Thyroid gland (tissue), 4 donors: ENCODE results near the gene TLR10. TPM values are rescaled to one million over a fixed set of nuclear protein-coding genes. Genes with fewer than 3 reads are reported as not detected.
"Not testable (repeated sequence)": the region's sequence is repeated elsewhere in the genome, so short reads cannot be mapped to it uniquely, and the experiment has no call there.

Experiments
- DNase-seq, 2 donors: peaks; one replicate each; pipeline ENCODE4 v3.0.0-alpha.2; 2019
- H3K27ac ChIP-seq, 3 donors: fragments of 200-600 bp; sonication (generic); 1 replicate in 2 of 3; 2 replicates in 1 of 3; pipeline ENCODE4 v1.5.1; 2016 to 2019; ENCODE audit warnings: mild to moderate bottlenecking in 1 of 3, moderate library complexity in 1 of 3
- H3K27me3 ChIP-seq: fragments of 200-600 bp; sonication (generic); one replicate; pipeline ENCODE4 v1.5.1; 2019
- H3K36me3 ChIP-seq, 2 donors: fragments of 200-600 bp; sonication (generic); one replicate each; pipeline ENCODE4 v1.5.1; 2016 to 2019
- H3K4me1 ChIP-seq, 2 donors: fragments of 200-600 bp; sonication (generic); one replicate each; pipeline ENCODE4 v1.5.1; 2017 to 2019
- H3K4me3 ChIP-seq, 3 donors: fragments of 200-600 bp; sonication (generic); replicated peaks in 1 of 3; 1 replicate in 2 of 3; 2 replicates in 1 of 3; pipeline ENCODE4 v1.5.1; 2016; ENCODE audit warnings: mild to moderate bottlenecking in 1 of 3
- H3K9me3 ChIP-seq: fragments of 200-600 bp; sonication (generic); one replicate; pipeline ENCODE4 v1.5.1; 2017
- POLR2A ChIP-seq, 2 donors: fragments of 450-650 bp; IDR thresholded peaks; one replicate each; pipeline ENCODE4 v1.6.1; 2017; ENCODE audit warnings: antibody characterized with exemption in 2 of 2, mild to moderate bottlenecking in 2 of 2, moderate library complexity in 1 of 2
- WGBS, 2 donors: methylation state at CpG; one replicate each; pipeline ENCODE4 v1.1.5; 2017; 5-methylcytosine and 5-hydroxymethylcytosine counted together
- intact Hi-C: fragments of 100-400 bp; cut with DNase I; formaldehyde crosslinking; loops from one replicate; pipeline ENCODE4 v1.15.1; 2023
- total RNA-seq, 4 donors: library from RNA; depleted of rRNA; stranded (reverse); fragments of >200 nt; gene quantifications; one replicate each; pipeline ENCODE4 v1.2.3, GENCODE V29; 2016
- TF ChIP-seq, protein P1 (sequence below), 6 experiments: fragments of 200-600 bp in 3 of 6; fragments of 450-650 bp in 3 of 6; sonication (generic) in 3 of 6; IDR thresholded peaks; one replicate each; pipeline ENCODE4 v1.5.1; 2016 to 2019; ENCODE audit warnings: antibody characterized with exemption in 6 of 6, mild to moderate bottlenecking in 2 of 6, inconsistent platforms in 1 of 6, moderate library complexity in 1 of 6

TLR10 gene
- total RNA-seq, 4 donors from 2014 or later = 0.10 to 0.83 TPM; not detected in 2

DNA sequence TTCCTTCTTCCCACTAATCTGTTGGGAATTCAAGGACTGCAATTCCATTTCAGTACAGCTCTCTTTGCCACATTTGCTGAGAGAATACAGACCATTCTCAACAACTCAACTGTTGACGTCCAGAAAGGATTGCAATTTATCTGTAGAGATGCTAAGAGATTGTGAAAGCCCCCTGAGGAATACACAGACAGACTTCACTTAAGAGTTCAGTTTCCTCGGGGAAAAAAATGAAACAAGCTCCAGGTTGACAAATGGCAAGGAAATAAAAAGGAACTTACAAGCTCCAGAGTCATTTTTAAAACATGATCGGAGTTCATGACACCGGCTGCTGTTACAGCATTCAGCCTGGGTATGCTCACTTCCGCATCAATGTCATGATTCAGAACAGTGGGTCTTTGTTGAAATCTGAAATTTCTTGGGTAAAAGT is 13.8 kb downstream of the TLR10 start:
- no peaks in the 10 kb centered on the region for H3K27me3 ChIP-seq
- no peak for DNase-seq
- no peaks in the 10 kb centered on the region for H3K4me1 ChIP-seq
- intact Hi-C loops = no loop called here
- no peak overlapping the region for H3K27ac ChIP-seq
- H3K36me3 ChIP-seq = no peaks in the 10 kb centered on the region
- no peak overlapping the region for H3K4me3 ChIP-seq
- TF ChIP-seq, protein P1, sequence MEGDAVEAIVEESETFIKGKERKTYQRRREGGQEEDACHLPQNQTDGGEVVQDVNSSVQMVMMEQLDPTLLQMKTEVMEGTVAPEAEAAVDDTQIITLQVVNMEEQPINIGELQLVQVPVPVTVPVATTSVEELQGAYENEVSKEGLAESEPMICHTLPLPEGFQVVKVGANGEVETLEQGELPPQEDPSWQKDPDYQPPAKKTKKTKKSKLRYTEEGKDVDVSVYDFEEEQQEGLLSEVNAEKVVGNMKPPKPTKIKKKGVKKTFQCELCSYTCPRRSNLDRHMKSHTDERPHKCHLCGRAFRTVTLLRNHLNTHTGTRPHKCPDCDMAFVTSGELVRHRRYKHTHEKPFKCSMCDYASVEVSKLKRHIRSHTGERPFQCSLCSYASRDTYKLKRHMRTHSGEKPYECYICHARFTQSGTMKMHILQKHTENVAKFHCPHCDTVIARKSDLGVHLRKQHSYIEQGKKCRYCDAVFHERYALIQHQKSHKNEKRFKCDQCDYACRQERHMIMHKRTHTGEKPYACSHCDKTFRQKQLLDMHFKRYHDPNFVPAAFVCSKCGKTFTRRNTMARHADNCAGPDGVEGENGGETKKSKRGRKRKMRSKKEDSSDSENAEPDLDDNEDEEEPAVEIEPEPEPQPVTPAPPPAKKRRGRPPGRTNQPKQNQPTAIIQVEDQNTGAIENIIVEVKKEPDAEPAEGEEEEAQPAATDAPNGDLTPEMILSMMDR (IDR thresholded peaks at IDR 0.05) = no peak
- TF ChIP-seq POLR2A (IDR thresholded peaks at IDR 0.05) = no peak
- 62 to 71% methylated on average over 5 of the region's 5 CpGs for WGBS, 2 donors
- H3K9me3 ChIP-seq = no peaks in the 10 kb centered on the region

DNA sequence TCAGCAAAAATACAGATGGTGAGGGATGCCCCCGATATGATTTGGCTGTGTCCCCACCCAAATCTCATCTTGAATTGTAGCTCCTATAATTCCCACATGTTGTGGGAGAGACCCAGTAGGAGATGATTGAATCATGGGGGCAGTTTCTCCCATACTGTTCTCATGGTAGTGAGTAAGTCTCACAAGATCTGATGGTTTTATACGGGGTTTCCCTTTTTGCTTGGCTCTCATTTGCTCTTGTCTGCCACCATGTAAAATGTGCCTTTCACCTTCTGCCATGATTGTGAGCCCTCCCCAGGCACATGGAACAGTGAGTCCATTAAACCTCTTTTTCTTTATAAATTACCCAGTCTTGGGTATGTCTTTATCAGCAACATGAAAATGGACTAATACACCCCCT is 15.8 kb downstream of the TLR10 start:
- H3K27me3 ChIP-seq, DNase-seq, H3K9me3 ChIP-seq, H3K36me3 ChIP-seq, intact Hi-C loops, H3K4me3 ChIP-seq, H3K27ac ChIP-seq, H3K4me1 ChIP-seq: not testable (repeated sequence)
- 93 to 96% methylated on average over 2 of the region's 2 CpGs for WGBS, 2 donors

DNA sequence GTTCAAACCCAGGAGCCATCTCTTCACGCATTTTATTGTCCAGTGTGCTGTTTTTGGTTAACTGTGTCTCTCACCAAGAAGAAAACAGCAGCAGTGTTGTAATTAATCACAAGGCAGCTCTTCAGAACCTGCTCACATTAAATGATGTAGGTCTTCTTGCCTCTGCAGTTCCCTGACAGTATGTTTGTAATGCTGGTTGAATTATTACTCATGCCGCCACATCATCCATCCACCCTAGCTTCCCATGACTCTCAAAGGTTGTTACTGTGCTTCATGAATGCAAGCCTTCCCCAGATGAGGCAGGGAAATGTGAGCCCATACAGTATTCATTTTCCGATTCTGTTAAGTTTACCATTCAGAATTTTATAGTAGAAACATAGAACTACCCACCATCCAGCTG is 17.4 kb downstream of the TLR10 start:
- no peak overlapping the region for H3K4me3 ChIP-seq
- TF ChIP-seq, protein P1 (IDR thresholded peaks at IDR 0.05) = no peak
- TF ChIP-seq POLR2A (IDR thresholded peaks at IDR 0.05) = no peak
- 94 to 96% methylated on average over 3 of the region's 3 CpGs for WGBS, 2 donors
- no peaks in the 10 kb centered on the region for H3K4me1 ChIP-seq
- intact Hi-C loops = no loop called here
- no peaks in the 10 kb centered on the region for H3K27me3 ChIP-seq
- no peak overlapping the region for H3K27ac ChIP-seq
- no peak for DNase-seq
- H3K9me3 ChIP-seq = no peaks in the 10 kb centered on the region
- no peaks in the 10 kb centered on the region for H3K36me3 ChIP-seq

DNA sequence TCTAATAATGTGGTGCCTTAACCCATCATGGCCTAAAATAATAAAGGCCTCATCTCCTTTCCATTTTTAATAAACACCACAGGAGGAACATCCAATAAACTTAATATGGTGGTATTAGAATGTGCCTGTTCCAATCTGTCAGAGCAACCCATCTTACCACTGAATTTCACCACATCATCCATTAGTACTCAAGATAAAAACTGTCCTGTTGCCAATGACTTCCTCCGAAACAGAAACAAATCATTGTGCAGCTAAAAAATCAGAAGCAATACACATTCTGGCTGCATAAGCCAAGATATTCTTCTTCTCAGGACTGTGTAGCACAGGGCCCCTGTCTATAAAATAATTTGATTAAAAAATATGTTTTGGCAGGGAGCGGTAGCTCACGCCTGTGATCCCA is 18.5 kb downstream of the TLR10 start:
- DNase-seq = no peak
- TF ChIP-seq POLR2A (IDR thresholded peaks at IDR 0.05) = no peak

DNA sequence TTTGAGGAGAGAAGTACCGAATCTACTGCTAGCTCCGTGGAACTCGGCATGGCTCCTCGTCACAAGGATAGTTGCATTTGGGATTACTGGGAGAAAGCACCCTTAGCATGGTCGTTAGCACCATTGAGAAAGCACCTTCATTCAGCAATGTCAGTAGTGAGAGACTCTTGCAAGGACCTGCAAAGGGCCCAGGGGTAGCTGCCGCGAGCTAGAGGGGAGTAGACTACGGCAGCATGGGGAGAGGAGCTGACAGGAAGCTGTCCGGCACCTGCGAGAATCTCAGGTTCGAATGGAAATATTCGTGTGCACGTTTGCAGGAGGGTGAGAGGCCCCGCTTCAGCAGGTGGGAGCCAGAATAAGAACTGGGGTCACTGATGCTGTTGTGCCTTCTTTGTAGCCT is 20.2 kb downstream of the TLR10 start:
- intact Hi-C loops = loop anchor here (5.0 kb wide), 1 partner anchor 95 kb away; the partner anchor contains the start of gene TLR6
- WGBS, 2 donors = 83 to 88% methylated on average over 14 of the region's 14 CpGs
- H3K36me3 ChIP-seq = no peaks in the 10 kb centered on the region
- DNase-seq = no peak
- no peaks in the 10 kb centered on the region for H3K27me3 ChIP-seq
- H3K4me3 ChIP-seq = no peak overlapping the region
- no peaks in the 10 kb centered on the region for H3K4me1 ChIP-seq
- TF ChIP-seq, protein P1 (IDR thresholded peaks at IDR 0.05) = no peak
- no peak for TF ChIP-seq POLR2A (IDR thresholded peaks at IDR 0.05)
- H3K9me3 ChIP-seq = no peaks in the 10 kb centered on the region
- H3K27ac ChIP-seq = no peak overlapping the region

More for the DNA sequence above, 18.5 kb downstream of the TLR10 start:
- no peaks in the 10 kb centered on the region for H3K9me3 ChIP-seq
- H3K4me3 ChIP-seq = no peak overlapping the region
- H3K36me3 ChIP-seq = no peaks in the 10 kb centered on the region
- H3K27me3 ChIP-seq = no peaks in the 10 kb centered on the region
- intact Hi-C loops = loop anchor here (5.0 kb wide), 1 partner anchor 93 kb away; the partner anchor contains the start of gene TLR6
- 78 to 93% methylated on average over 3 of the region's 3 CpGs for WGBS, 2 donors
- no peak overlapping the region for H3K27ac ChIP-seq
- no peaks in the 10 kb centered on the region for H3K4me1 ChIP-seq

DNA sequence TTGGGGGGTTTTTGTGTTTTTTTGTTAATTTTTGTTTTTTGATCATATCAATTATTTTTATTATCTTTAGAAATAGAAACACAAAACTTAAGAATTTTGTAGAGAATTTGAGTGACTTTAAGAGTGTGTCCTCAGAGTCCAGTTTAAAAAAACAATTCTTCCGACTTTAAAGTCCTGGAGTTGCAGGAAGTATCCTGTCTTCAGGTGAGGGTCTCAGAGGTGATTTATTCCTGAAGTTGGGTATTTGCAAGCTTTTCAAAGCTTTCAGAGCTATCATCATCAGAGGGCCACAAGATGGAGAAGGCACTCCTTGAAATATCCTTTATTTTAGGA is 23.0 kb downstream of the TLR10 start:
- H3K4me3 ChIP-seq = no peak overlapping the region
- TF ChIP-seq POLR2A (IDR thresholded peaks at IDR 0.05) = no peak
- TF ChIP-seq, protein P1 (IDR thresholded peaks at IDR 0.05) = no peak
- H3K27me3 ChIP-seq = no peaks in the 10 kb centered on the region
- WGBS, 2 donors = 48 to 58% methylated on average over 1 of the region's 1 CpG
- H3K27ac ChIP-seq = no peak overlapping the region
- intact Hi-C loops = loop anchor here (5.0 kb wide), 1 partner anchor 98 kb away; the partner anchor contains the start of gene TLR6
- H3K9me3 ChIP-seq = no peaks in the 10 kb centered on the region
- DNase-seq = no peak
- H3K4me1 ChIP-seq = no peaks in the 10 kb centered on the region
- H3K36me3 ChIP-seq = no peaks in the 10 kb centered on the region
